GM10248 (cell line): ENCODE data around the gene ZNF79.

Source experiments
- CTCF ChIA-PET: fragments of 300-600 bp; sonication (Branson Sonifier 250); formaldehyde crosslinking; extraction: SDS; loops from one replicate; lab custom pipeline; 2021; ENCODE audit warnings: antibody characterized with exemption; lab: Yijun Ruan, JAX
- POLR2A ChIA-PET: fragments of 350-650 bp; sonication (Branson Sonifier 250); formaldehyde crosslinking; extraction: SDS; loops from one replicate; lab custom pipeline; 2020; ENCODE audit warnings: antibody characterized with exemption; lab: Yijun Ruan, JAX
- DNase-seq: peaks from one replicate; pipeline ENCODE4 v3.0.0; 2012; ENCODE audit errors: extremely low spot score
- CTCF ChIP-seq: IDR thresholded peaks from 2 replicates; pipeline ENCODE4 v1.5.1; 2012; ENCODE audit warnings: mild to moderate bottlenecking, low read depth; ENCODE audit errors: extremely low read depth, missing control alignments, control extremely low read depth

ZNF79 gene

DNA sequence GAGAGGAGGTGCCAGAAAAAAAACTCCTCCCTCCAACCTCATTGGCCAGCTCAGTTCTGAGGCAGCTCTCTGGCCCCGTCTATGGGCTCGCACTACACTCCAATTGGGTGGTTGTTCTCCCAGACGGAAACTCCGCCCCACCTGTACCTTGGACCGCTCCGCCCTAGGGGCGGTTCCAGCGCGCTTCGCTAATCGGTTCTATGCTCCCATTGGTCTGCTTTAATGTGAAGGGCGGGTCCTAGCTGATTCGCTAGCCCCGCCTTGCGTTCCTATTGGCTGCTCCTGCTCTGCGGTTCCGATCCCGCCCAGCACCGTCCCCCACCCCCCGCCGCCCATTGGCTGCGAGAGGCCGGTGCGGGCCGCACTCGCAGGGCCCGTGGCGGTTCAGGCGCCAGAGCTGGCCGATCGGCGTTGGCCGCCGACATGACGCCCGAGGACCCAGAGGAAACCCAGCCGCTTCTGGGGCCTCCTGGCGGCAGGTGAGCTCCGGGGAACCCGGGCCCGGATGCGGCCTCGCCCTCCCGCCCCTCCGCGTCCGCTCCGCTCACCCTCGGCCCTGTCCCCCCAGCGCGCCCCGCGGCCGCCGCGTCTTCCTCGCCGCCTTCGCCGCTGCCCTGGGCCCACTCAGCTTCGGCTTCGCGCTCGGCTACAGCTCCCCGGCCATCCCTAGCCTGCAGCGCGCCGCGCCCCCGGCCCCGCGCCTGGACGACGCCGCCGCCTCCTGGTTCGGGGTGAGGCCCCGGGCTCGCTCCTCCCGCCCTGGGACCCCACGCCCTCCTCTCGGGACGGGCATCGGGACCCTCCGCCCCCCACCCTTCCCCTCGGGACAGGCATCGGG, 27.2 kb upstream of the ZNF79 start, which contains the start of gene SLC2A8:
Gene SLC2A8 (plus strand): TSS at position 362 of the 838 bp plus-strand sequence. CDS start 62 bp downstream, at position 424.
- CTCF ChIA-PET, result interaction anchor here (0.8 to 2.2 kb wide), 13 partner anchors 9 to 460 kb away, joined by 3 to 12 read pairs (median 3); no protein-coding TSS in a partner anchor
- TF ChIP-seq CTCF, result no peak
- DNase-seq, result peak; percentile 97
- POLR2A ChIA-PET, result interaction anchor here (0.7 to 1.6 kb wide), 7 partner anchors 27 to 221 kb away, joined by 3 to 22 read pairs (median 3); partner anchors contain the start of genes LRSAM1, RPL12 and ZNF79

DNA sequence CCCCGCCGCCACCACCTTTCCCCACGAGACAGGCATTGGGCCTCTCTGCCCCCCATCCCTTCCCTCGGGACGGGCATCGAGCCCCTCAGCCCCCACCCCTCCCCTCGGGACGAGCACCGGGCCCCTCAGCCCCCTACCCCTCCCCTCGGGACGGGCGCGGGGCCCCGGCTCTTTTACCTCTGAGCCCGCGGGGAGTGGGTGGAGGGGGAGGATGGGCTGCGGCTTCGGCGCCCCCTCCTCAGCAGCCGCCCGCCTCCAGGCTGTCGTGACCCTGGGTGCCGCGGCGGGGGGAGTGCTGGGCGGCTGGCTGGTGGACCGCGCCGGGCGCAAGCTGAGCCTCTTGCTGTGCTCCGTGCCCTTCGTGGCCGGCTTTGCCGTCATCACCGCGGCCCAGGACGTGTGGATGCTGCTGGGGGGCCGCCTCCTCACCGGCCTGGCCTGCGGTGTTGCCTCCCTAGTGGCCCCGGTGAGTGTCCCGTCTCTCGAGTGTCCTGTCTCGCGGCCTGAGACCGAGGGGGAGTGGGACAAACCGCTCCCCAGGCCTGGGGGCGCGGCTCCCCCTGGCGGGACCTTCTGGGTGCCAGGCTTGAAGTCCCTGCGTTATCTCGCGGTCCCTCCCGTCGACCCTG, 26.4 kb upstream of the ZNF79 start:
- POLR2A ChIA-PET, result interaction anchor here (1.6 kb wide), 2 partner anchors 26 to 53 kb away, joined by 7 to 22 read pairs; partner anchors contain the start of genes LRSAM1, RPL12 and ZNF79
- DNase-seq, result peak; percentile 60
- CTCF ChIA-PET, result interaction anchor here (0.6 to 2.2 kb wide), 7 partner anchors 8 to 461 kb away, joined by 3 to 12 read pairs (median 3); partner anchors contain the start of gene ZNF79
- peak; percentile 45 for TF ChIP-seq CTCF

GRCh38 chr9:127398275-127398647, 25.9 kb upstream of the ZNF79 start:
- DNase-seq, result no peak
- POLR2A ChIA-PET, result no interaction called here
- TF ChIP-seq CTCF, result no peak
- CTCF ChIA-PET, result interaction anchor here (0.6 to 2.2 kb wide), 6 partner anchors 10 to 183 kb away, joined by 3 to 12 read pairs (median 4); partner anchors contain the start of gene ZNF79

DNA sequence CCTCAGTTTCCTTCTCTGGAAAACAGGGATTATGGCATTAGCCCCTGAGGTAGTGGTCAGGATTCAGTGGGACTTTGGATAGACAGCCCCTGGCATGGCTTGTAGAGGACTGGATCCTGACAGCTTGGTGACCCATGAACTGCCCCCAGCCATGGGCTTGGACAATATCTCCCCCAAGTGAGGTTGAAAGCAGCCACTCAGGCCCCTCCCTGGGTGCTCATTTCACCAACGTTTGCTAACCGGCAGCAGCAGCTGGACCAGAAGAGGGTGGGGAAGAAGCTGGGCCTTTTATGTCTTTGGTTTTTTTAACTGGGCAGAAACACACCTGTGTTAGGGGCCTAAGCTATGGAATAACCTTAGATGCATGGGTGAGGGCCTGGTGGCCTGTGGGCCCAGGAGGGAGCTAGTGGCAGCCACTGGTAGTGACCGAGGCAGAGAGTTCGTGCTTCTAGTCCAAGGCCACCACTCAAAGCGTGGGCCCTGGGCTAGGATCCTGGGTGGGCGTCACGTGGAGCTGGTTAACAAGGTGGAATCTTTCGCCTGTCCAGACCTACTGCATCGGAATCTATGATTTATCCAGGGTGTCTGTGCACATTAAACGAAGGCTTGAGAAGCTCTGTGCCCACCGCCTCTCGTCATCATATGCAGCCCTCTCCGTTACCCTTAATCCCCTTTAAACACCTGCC, 25.3 kb upstream of the ZNF79 start:
- no peak for DNase-seq
- no peak for TF ChIP-seq CTCF
- CTCF ChIA-PET, result interaction anchor here (1.0 to 1.5 kb wide), 6 partner anchors 11 to 183 kb away, joined by 3 to 11 read pairs (median 4); partner anchors contain the start of gene ZNF79
- POLR2A ChIA-PET, result no interaction called here

GRCh38 chr9:127399736-127400269, 24.4 kb upstream of the ZNF79 start:
- no peak for TF ChIP-seq CTCF
- POLR2A ChIA-PET, result no interaction called here
- DNase-seq, result no peak
- CTCF ChIA-PET, result interaction anchor here (1.0 to 1.4 kb wide), 4 partner anchors 10 to 184 kb away, joined by 3 to 11 read pairs (median 5); no protein-coding TSS in a partner anchor
